HL-60/S4 treated with phorbol 12-myristate 13-acetate at 8.2 ng/mL for 4 days and 3 days (cell line): ENCODE measurements around the gene ASXL2.
"Not testable (repeated sequence)": the region's sequence is repeated elsewhere in the genome, so short reads cannot be mapped to it uniquely, and the experiment has no call there.

Experiments
- in situ Hi-C: fragments of 300-500 bp; cut with MboI; formaldehyde crosslinking; loops from 2 replicates; pipeline ENCODE4 v1.15.0; 2022; ENCODE audit warnings: low sequenced_read_pairs

ASXL2 gene

DNA sequence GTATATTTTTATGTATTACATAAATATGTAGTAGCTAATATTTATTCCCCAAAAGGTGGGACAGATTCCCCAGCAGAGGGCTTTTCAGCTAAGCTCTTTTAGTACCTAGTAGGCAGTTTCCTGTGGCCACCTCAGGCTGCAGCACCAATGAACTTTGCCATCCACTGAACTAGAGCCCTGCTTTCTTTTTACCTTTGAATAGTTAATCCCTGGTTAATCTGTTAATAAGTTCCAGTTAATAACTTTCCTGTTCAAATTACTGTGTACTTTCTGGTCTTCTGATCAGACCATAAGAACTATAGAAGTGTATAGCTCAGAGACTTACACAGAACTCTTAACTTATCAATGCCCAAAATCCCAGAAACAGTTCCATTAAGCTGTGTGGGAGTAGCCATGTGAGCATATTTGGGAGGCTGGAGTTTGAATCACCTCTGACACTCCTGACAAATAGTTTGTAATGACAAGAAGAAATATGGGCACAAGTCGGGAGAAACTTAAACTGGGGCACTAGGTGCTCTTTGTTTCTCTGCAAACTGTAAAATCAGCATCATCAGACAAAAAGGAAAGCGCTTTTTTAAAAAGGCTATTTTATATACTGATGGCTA, 40.0 kb downstream of the ASXL2 start:
- in situ Hi-C loops = no loop called here

DNA sequence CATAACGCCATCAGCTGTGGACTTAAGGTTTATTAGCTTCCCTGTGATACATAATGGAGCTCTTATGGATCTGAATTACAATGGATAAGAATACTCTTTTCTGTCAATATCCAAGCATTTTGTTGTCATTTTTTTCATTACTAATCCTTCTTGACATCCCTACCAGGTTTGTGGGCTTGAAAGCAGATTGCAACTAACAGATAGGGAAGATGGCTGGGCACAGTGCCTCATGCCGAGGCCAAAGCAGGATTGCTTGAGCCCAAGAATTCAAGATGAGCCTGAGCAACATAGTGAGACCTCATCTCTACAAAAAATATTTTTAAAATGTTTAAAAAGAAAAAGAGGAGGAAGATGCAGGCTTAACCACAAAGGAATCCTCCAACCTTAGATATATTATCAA, 42.4 kb downstream of the ASXL2 start:
- in situ Hi-C loops = no loop called here

DNA sequence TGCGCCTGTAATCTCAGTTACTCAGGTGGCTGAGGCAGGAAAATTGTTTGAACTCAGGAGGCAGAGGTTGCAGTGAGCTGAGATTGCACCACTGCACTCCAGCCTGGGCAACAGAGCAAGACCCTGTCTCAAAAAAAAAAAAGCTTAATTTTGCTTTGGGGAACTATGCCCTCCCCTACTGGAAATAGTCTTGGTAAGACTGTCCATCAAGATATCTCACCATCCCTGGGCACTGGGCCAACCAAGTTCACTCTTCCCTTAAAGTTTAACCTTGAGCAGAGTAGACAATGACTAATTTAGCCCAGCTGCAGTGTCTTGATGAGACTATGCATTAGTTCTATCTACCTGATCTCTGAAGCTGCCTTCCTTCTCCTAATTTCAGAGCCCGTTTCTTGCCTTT, 44.7 kb downstream of the ASXL2 start:
- in situ Hi-C loops = no loop called here

DNA sequence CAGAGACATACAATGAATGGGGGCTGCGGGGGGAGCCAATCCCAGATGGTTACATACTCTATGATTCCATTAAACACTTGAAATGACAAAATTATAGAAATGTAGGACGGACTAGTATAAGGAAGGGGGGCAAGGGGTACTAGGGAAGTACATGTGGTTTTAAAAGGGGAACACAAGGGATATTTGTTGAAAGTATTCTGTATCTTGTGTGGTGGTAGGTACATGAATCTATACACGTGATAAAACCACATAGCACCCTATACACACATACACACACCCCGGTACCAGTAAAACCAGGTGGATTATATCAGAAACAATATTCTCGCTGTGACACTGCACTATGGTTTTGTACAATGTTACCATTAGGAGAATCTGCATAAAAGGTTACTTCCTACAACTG, 45.4 kb downstream of the ASXL2 start:
- in situ Hi-C loops = no loop called here

DNA sequence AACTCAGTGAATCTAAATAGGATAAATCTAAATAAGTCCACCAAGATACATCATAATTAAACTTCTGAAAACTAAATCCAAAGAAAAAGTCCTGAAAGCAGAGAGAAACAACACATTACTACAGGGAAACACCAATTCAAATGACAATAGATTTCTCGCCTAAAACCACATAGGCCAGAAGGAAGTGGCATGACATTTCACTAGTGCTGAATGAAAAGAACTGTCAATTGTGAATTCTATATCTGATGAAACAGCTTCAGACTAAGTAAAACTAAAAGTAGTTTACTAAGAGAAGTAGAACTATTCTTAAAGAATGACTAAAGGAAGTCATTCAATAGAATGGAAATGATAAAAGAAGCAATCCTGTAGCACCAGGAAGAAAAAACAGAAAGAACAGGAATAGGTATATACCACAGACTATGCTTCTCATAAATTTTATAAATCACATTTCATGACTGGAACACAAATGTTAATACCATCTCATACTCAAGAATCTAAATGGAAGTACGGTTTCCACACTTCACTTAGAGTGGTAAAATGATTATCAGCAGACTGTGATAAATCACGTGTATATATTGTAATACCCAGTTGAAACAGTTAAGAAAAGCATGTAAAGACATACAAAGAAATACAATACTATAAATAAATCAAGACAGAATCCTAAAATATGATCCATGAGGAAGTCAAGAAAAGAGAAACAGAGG, 46.4 kb downstream of the ASXL2 start:
- in situ Hi-C loops = no loop called here

DNA sequence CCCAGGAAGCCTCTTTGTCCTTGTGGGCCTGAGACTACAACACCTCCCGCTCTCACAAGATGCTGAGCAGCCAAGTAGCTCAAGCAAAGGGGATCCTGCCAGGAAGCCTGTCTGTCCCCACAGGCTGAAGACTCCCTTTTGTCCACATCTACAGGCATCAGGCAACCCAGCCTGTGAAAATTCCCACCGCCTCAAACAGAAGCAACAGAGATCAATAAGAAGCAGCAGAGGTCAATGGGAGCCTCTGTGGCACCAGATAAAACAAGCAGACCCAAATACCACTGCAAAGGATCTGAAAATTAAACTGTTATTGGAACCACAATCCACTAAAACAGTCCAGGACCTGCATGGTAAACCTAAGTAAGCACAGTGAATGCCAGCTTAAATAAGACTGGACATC, 48.5 kb downstream of the ASXL2 start:
- in situ Hi-C loops = no loop called here

DNA sequence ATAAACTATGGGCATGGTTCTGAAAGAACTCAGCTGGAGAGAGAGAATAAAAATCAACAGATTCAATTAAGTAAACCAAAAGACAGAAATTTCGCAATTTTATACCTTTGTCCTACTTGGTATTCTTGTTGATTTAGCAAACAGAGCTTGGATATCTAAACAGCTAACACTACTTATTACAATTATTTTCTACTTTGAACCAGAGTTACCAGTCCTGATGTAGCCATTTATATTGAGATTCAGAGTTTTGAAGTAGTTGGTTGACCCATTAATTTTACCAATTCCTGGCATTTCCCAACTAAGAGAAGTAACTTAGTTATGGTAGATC, 48.9 kb downstream of the ASXL2 start:
- in situ Hi-C loops = no loop called here

DNA sequence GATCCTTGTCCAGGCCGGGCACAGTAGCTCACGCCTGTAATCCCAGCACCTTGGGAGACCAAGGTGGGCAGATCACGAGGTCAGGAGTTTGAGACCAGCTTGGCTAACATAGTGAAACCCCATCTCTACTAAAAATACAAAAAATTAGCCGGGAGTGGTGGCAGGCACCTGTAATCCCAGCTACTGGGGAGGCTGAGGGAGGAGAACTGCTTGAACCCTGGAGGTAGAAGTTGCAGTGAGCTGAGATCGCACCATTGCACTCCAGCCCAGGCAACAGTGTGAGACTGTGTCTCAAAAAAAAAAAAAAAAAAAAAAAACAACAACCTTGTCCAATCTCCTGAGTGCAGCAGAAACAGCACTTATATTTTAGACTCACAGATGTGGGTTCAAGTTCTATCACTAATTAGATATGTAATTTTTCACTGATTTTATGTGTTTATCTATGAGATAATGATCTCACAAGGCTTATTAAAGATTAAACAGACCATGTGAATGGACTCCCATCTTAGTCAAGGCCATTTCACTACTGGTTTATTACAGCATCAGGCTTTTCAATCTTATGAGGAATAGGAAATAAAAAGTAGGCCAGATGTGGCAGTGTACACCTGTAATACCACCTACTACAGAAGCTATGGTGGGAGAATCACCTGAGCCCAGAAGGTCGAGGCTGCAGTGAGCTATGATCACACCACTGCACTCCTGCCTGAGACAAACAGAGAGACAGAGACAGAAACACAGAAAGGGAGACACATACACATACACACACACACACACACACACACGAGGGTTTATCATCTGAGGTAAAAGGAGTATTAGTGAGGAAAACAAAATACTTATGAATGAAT, 49.5 kb downstream of the ASXL2 start:
- in situ Hi-C loops = not testable (repeated sequence)

DNA sequence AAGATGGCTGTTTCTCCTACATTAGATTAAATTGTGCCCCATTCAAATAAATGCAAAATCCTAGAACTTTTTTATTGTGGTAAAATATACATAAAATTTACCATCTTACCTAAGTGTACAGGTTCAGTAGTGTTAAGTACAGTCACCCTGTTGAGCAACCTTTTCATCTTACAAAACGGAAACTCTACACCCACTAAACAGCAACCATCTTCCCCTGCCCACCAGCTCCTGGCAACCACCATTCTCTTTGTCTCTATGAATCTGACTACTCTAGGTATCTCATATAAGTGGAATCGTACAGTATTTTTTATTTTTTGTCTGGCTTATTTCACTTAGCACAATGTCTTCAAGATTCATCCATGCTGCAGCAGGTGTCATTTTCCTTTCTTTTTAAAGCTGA, 53.0 kb downstream of the ASXL2 start:
- in situ Hi-C loops = no loop called here

DNA sequence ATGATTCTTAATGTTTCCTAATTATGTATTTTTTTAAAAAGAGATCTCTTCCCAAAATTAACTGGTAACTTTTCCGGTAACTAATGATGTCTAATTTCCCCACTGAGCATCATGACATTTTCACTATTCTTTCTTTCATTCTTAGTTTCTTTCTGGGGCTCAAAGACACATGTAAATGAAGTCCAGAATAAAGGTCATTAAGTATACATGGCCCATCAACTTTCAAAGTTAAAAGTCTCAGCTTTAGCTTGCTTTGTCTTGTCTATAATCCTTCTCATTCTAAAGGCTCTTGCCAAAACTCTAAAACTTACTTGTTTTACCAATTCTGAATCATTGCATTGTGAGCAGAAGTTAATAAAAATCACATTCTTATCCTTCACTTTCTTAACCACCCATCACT, 53.6 kb downstream of the ASXL2 start:
- in situ Hi-C loops = no loop called here

DNA sequence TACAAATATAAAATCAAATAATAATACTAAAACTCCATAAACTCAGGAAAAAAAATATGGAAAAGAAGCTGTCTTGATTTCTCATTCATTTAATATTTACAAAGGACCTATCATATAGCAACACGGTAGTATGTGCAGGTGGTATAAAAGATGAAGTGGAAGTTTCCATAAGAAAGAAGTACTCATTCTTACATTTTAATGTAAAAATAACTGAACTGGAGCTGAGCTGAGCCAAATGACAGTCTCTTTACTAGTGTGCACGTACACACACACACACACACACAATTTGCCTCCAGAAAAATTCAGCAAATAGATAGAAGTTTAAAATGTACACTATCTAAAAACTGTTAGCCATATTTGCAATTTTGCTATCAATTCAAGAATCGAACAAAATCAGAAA, 54.1 kb downstream of the ASXL2 start:
- in situ Hi-C loops = no loop called here

DNA sequence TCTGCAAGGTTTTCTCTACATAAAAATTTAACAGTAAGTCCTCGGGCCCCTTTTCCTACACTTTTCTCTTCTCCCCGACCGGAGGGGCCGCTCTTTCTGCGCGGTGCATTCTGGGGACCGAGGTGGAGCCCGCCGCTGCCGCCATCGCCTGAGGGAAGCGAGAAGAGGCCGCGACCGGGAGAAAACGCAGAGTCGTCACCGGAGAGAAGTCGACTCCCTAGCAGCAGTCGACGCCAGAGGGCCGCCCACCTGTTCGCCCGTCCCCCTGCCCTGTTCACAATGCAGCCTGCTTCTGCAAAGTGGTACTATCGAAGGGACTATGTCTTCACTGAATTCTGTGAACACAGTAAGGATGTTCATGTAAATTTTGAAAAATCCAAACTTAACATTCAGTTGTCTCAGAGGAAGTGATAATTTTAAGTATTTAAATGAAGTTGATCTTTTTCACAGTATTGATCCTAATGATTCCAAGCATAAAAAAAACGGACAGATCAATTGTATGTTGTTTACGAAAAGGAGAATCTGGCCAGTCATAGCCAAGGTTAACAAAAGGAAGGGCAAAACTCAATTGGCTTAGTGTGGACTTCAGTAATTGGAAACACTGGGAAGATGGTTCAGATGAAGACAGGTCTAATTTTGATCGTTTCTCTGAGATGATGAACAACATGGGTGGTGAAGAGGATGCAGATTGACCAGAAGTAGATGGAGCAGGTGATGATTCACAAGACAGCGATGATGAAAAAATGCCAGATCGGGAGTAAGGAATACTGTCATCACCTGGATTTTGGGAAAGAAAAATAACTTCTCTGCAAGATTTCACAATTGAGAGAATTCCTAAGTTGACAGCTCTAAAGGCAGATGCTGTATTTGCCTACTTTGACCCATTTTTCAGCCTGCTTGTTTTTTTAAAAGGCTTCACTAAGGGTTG, 55.8 kb downstream of the ASXL2 start:
- in situ Hi-C loops = no loop called here

DNA sequence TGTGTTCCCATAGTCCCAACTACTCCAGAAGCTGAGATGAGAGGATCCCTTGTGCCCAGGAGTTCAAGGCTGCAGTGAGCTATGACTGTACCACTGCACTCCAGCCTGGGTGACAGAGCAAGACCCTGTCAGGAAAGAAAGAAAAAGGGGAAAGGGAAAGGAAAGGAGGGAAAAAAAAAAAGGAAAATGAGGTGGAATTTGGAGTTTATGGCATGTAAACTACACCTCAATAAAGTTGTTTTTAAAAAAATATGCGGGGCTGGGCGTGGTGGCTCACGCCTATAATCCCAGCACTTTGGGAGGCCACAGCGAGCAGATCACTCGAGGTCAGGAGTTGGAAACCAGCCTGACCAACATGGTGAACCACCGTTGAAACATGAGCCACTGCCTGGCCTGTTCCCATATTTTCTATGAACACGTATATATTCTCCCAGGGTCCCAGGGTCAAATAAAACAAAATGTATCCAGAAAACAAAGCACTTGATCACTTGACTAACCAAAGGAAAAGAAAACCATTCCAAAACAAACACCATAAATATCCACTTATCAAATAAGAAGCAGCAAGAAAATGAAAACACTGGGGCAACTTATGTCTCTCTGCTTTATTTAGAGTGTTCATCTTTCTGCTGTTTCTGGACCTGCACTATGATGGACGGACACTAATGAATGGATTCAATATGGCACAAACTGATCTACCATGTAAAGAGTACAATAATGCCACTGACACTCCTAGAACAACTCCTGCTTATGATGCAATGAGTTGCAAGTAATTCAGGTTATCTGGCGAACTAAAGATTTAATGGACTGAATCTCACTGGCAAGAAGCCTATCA, 56.8 kb downstream of the ASXL2 start:
- in situ Hi-C loops = no loop called here

DNA sequence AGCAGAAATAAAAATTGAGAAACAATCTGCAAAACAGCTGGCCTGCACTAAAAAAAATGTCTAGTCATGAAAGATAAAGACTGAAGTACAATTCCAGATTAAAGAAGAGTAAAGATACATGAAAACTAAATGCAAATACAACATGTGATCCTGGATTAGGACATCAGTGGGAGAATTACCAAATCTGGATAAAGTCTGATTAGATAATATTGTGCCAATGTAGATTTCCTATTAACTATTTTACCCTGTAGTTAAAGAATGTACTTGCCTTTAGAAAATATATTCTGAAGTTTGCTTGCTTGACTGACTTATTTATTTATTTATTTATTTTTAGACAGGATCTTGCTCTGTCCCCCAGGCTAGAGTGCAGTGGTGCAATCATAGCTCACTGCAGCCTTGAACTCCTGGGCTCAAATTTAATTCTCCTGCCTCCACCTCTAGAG, 58.7 kb downstream of the ASXL2 start:
- in situ Hi-C loops = no loop called here

DNA sequence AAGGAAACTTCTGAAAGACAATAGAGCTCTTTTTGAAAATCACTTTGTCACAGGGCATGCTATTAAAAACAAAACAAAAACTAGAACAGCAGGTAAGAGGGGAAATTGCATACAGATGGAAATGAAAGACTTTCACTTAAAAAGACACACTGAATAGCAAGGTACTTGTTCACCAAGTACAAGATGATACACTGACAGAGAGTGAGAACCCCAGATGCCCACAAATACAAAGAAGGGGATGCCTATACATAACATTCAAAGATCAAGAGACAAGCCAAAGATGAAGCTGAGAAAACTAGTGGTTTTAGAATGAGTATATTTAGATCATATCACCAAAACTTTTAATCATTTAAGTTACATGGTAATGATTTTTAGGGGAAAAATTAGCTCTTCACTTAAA, 60.7 kb downstream of the ASXL2 start:
- in situ Hi-C loops = no loop called here

DNA sequence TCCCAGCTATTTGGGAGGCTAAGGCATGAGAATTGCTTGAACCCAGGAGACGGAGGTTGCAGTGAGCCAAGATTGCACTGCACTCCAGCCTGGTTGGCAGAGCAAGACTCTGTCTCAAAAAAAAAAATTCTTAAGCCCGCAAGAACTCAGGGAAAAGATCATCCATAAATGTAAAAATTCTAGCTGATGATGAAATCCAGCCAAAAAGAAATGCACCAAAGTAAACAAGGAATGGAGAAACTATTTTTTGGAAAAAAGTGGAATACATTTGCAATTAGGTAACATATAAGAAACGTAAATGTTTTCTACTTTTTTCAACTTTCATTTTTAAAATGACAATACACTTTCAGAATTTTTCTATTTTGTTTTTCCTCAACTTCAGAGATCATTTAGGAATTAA, 61.3 kb downstream of the ASXL2 start:
- in situ Hi-C loops = no loop called here

DNA sequence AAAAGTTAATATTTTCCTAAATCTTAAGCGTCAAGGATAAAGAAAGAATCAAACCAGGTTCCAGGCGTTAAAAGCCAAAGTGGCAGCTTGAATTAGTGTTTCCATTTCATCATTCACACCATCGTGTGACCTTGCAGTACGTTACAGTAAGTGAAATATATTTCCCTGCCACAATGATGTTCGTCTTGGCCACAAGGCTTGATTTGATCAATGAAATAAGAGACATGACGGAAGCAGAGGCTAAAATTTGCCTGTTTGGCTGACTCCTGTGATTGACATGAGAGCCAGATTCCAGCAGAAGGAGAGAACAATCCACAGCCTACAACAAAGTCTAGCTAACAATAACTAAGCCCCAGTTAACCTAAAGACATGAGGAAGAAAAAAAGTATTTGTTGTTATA, 62.0 kb downstream of the ASXL2 start:
- in situ Hi-C loops = no loop called here

DNA sequence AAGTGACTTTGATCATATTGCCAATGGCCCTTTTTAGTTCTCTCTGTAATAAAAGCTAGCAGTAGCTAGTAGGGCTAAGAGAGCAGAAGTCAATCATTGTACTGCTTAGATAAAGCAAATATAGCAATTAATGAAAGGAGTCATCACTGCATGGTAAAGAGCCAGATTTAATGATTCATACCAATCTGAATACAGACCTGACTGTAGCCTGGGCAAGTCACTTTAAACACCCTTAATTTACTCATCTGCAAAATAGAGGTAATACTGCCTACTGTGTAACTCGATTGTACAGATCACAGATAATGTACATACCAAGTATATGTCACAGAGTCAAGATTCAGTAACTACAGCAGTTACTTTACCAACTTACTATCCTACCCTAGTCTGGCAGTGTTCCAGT, 63.6 kb downstream of the ASXL2 start:
- in situ Hi-C loops = no loop called here

DNA sequence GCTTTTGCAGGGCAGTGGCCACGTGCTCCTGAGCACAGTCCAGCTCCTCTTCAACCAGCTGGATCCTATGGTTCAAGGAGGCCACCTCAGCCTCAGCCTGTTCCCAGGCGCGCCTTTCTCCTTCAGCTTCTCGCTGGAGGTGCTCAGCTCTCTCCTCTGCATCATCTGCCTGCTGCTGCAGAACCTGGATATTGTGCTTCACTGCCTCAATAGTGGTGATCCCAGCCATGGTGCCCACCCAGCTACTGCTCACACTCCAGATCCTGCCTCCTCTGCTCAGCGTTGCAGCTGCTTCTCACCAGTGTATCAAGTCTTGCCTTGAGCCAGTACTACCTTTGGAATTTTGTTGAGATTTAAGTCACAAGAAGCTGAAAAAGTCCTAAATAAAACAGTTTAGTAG, 67.9 kb downstream of the ASXL2 start:
- in situ Hi-C loops = no loop called here

DNA sequence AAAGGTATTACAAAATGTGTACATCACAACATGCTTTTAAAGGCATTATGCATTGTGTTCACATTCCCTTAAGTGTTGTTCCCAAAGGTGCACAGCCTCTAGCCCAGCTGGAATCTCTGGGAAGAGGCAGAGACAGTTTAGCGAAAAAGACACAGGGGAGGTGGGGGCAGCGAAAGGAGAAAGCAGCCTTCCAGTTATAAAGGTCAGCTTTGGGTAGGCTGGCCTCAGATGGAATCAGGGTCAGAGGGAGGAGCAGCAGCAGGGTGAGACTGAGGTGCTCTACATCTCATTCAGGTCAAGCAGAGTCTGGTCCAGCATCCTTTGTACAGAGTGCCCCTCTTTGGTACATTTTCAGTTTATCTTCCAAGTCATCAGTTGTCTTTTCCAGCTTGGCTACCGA, 68.6 kb downstream of the ASXL2 start:
- in situ Hi-C loops = no loop called here
